ENCODE data around the gene ROMO1.
"Not testable (repeated sequence)": the region's sequence is repeated elsewhere in the genome, so short reads cannot be mapped to it uniquely, and the experiment has no call there.

The ROMO1 gene

GRCh38 chr20:35715652-35716051, 16.4 kb downstream of the ROMO1 start:
- Mint-ChIP-seq H3K36me3 (peaks cover 100% of the 10 kb centered on the region), H3K4me1 (peaks cover 52% of the 10 kb centered on the region), H3K4me3 (no peak overlapping the region), H3K27ac (peak overlapping the region; percentile 76), H3K9me3 (no peaks in the 10 kb centered on the region)
- ATAC-seq (no peak), DNase-seq (ENCODE audit: low spot score in 2 of 2) (no peak)

- Mint-ChIP-seq H3K4me1 (peaks cover 48% of the 10 kb centered on the region), H3K27ac (no peak overlapping the region), H3K4me3 (no peak overlapping the region), H3K36me3 (peaks cover 100% of the 10 kb centered on the region), H3K9me3 (no peaks in the 10 kb centered on the region)
- DNase-seq (ENCODE audit: low spot score in 2 of 2) (no peak), ATAC-seq (no peak)
Observed at GRCh38 chr20:35716330-35716729, 17.1 kb downstream of the ROMO1 start.

- DNase-seq (ENCODE audit: low spot score in 2 of 2); ATAC-seq; H3K9me3 Mint-ChIP-seq; H3K4me3 Mint-ChIP-seq: not testable (repeated sequence)
- Mint-ChIP-seq H3K36me3 (peaks cover 100% of the 10 kb centered on the region), H3K27ac (peak overlapping the region; percentile 43), H3K4me1 (peaks cover 47% of the 10 kb centered on the region)
Observed at GRCh38 chr20:35718321-35718720, 19.1 kb downstream of the ROMO1 start.

- ATAC-seq (no peak), DNase-seq (ENCODE audit: low spot score in 2 of 2) (no peak)
- Mint-ChIP-seq H3K4me1 (peaks cover 48% of the 10 kb centered on the region), H3K36me3 (peaks cover 100% of the 10 kb centered on the region), H3K27ac (no peak overlapping the region), H3K4me3 (no peak overlapping the region), H3K9me3 (no peaks in the 10 kb centered on the region)
Observed at GRCh38 chr20:35718972-35719635, 19.9 kb downstream of the ROMO1 start.

GRCh38 chr20:35719717-35720116, 20.5 kb downstream of the ROMO1 start:
- Mint-ChIP-seq H3K4me3 (no peak overlapping the region), H3K27ac (peak overlapping the region; percentile 68), H3K9me3 (no peaks in the 10 kb centered on the region), H3K36me3 (peaks cover 100% of the 10 kb centered on the region), H3K4me1 (peaks cover 49% of the 10 kb centered on the region)
- DNase-seq (ENCODE audit: low spot score in 2 of 2): no peak
- ATAC-seq: no peak

GRCh38 chr20:35720165-35721123, 21.2 kb downstream of the ROMO1 start:
- Mint-ChIP-seq H3K9me3 (no peaks in the 10 kb centered on the region), H3K36me3 (peaks cover 100% of the 10 kb centered on the region), H3K27ac (peak overlapping the region; percentile 68), H3K4me3 (no peak overlapping the region), H3K4me1 (peaks cover 54% of the 10 kb centered on the region)
- no peak for ATAC-seq
- no peak for DNase-seq (ENCODE audit: low spot score in 2 of 2)

GRCh38 chr20:35721219-35721618, 22.0 kb downstream of the ROMO1 start:
- no peak for DNase-seq (ENCODE audit: low spot score in 2 of 2)
- Mint-ChIP-seq H3K27ac (no peak overlapping the region), H3K4me3 (no peak overlapping the region), H3K9me3 (no peaks in the 10 kb centered on the region), H3K36me3 (peaks cover 100% of the 10 kb centered on the region), H3K4me1 (peaks cover 56% of the 10 kb centered on the region)
- ATAC-seq: no peak

GRCh38 chr20:35721621-35722020, 22.4 kb downstream of the ROMO1 start:
- peak overlapping the region; percentile 56 for H3K27ac Mint-ChIP-seq
- H3K36me3 Mint-ChIP-seq: peaks cover 100% of the 10 kb centered on the region

GRCh38 chr20:35723275-35723639, 24.1 kb downstream of the ROMO1 start:
- DNase-seq (ENCODE audit: low spot score in 2 of 2); H3K9me3 Mint-ChIP-seq; ATAC-seq: not testable (repeated sequence)
- Mint-ChIP-seq H3K4me3 (peak overlapping the region; percentile 25), H3K4me1 (peaks cover 51% of the 10 kb centered on the region), H3K36me3 (peaks cover 100% of the 10 kb centered on the region), H3K27ac (peak overlapping the region; percentile 43)

More at GRCh38 chr20:35721621-35722020, 22.4 kb downstream of the ROMO1 start:
- ATAC-seq (no peak), DNase-seq (ENCODE audit: low spot score in 2 of 2) (no peak)
- Mint-ChIP-seq H3K4me3 (no peak overlapping the region), H3K4me1 (peaks cover 56% of the 10 kb centered on the region), H3K9me3 (no peaks in the 10 kb centered on the region)

GRCh38 chr20:35723652-35724320, 24.6 kb downstream of the ROMO1 start:
- peaks cover 100% of the 10 kb centered on the region for H3K36me3 Mint-ChIP-seq
- not testable (repeated sequence) for DNase-seq (ENCODE audit: low spot score in 2 of 2); H3K4me3 Mint-ChIP-seq; H3K9me3 Mint-ChIP-seq; ATAC-seq
- peaks cover 50% of the 10 kb centered on the region for H3K4me1 Mint-ChIP-seq
- H3K27ac Mint-ChIP-seq: peak overlapping the region; percentile 43

- H3K27ac Mint-ChIP-seq: peak overlapping the region; percentile 43
- no peak overlapping the region for H3K4me3 Mint-ChIP-seq
- peaks cover 44% of the 10 kb centered on the region for H3K4me1 Mint-ChIP-seq
- ATAC-seq: no peak
- no peak for DNase-seq (ENCODE audit: low spot score in 2 of 2)
- H3K36me3 Mint-ChIP-seq: peaks cover 100% of the 10 kb centered on the region
- H3K9me3 Mint-ChIP-seq: no peaks in the 10 kb centered on the region
Observed at GRCh38 chr20:35724321-35725230, 25.4 kb downstream of the ROMO1 start.

- H3K9me3 Mint-ChIP-seq: no peaks in the 10 kb centered on the region
- ATAC-seq: no peak
- no peak for DNase-seq (ENCODE audit: low spot score in 2 of 2)
- peaks cover 42% of the 10 kb centered on the region for H3K4me1 Mint-ChIP-seq
- H3K4me3 Mint-ChIP-seq: no peak overlapping the region
- H3K36me3 Mint-ChIP-seq: peaks cover 100% of the 10 kb centered on the region
- peak overlapping the region; percentile 48 for H3K27ac Mint-ChIP-seq
Observed at GRCh38 chr20:35726842-35727711, 27.9 kb downstream of the ROMO1 start.

- Mint-ChIP-seq H3K36me3 (peaks cover 100% of the 10 kb centered on the region), H3K27ac (no peak overlapping the region), H3K9me3 (no peaks in the 10 kb centered on the region), H3K4me3 (no peak overlapping the region), H3K4me1 (peaks cover 40% of the 10 kb centered on the region)
- ATAC-seq: no peak
- peak in 1 of 2 donors; percentile 26 for DNase-seq (ENCODE audit: low spot score in 2 of 2)
Observed at GRCh38 chr20:35729283-35729807, 30.1 kb downstream of the ROMO1 start.

All from stimulated activated effector memory CD8-positive, alpha-beta T cell treated with anti-CD3 and anti-CD28 coated beads, Interleukin-12 subunit alpha, Interleukin-12 subunit beta, amount 100 ng/mL, for 72 hours (primary cell).